Fibroblast of gingiva (primary cell): Measurements from ENCODE around the gene CA10.

ENCODE experiments used
- DNase-seq: peaks from one replicate; pipeline ENCODE4 v3.0.0-alpha.2; 2011; ENCODE audit warnings: low read depth

The CA10 gene

GRCh38 chr17:51947160-51947735, 211.3 kb downstream of the CA10 start:
- no peak for DNase-seq

DNA sequence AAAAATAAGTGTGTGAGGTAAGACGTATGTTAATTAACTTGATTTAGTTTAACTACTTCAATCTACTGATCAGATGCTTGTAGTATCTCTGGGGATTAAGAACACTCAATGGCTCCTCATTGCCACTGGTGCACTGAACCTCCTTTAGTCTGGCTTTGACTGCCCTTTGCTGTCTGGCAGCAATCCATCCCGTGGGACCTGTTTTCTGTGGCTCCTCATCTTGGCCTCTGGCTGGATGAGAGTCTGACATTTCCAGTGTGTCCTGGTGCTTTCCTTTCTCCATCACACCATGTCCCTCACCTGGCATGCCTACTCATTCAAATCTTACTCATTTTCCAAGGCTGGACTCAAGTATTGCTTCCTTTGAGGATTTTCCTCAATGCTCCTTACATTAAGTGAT, 212.2 kb downstream of the CA10 start:
- no peak for DNase-seq

- DNase-seq: no peak
Measured at GRCh38 chr17:51941272-51941671, 217.2 kb downstream of the CA10 start.

- DNase-seq: no peak
Measured at GRCh38 chr17:51937264-51937663, 221.2 kb downstream of the CA10 start.

DNA sequence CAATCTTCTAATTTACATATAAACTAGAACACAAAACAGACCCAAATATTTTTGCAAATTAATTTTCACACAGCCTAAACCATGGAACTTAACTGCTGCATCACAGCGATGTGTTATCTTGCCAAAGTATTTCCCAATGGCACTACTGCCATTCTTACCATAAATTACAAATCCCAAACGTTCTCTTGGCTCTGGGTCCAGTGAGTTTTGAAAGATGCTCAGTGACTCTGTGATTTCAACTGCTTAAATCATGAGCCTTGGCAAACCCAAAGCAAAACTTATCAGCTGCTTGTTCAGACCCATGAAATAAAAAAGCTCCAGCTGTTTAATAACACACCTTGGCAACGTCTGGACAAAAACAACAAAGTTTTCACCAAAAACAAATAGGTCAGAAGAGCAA, 223.0 kb downstream of the CA10 start:
- DNase-seq: no peak

DNA sequence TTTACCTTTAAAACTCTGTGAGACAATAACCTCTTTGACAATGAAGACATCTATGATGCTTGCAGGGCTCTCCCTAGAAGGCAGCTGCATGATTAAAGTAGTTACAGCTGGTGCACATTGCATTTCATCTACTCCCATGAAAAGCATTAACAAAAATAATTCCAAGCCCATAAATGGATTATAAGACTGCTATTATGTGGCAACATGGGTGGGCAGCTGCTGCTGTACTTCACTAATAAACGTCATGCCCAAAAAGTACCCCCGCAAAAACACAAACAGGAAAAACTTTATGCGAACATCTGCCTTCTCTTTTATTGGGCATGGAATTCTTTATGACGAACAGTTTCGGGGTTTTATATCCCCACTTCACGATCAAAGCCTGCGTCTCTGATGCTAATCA, 224.9 kb downstream of the CA10 start:
- DNase-seq: no peak

GRCh38 chr17:51926448-51926847, 232.1 kb downstream of the CA10 start:
- DNase-seq: no peak

DNA sequence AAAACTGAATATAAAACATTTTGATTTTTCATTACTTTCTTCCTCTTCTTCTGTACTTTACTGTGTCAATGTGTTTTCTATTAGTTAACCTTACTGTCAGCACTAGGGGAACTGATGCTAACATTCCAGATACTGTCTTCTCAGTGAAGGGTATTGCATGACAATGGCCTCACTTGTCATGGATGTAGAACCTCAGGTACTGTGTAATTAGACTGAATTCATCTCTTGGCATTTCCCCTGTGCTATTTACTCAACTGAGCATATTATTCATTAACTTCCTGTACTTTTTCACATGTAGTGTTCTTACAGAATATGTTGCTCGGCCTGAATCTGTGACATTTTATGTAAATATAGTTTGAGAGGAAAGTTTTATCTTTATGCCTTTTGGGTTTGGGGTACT, 237.0 kb downstream of the CA10 start:
- DNase-seq: no peak

- no peak for DNase-seq
Measured at GRCh38 chr17:51914577-51914976, 243.9 kb downstream of the CA10 start.

GRCh38 chr17:51913491-51914205, 244.9 kb downstream of the CA10 start:
- no peak for DNase-seq

DNA sequence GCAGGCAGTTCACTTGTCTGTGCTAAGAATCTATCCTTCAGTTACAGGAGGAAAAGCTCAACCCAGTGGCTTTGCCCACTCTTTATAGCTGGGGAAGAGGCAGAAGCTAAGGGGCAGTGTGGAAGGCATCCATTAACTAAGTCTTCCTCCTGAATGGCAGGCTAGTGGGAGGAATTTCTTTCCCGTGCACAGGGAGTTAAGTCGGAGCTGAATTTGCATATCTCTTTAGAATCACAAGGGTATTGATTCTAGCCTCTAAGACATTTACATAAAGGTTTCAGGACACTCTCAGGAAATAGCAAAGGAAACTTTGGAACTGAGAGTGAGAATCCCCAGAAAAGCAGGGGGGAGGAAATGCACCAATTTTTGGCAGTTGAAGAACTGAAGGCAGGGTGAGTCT, 245.6 kb downstream of the CA10 start:
- DNase-seq: no peak

GRCh38 chr17:51911237-51911636, 247.3 kb downstream of the CA10 start:
- no peak for DNase-seq

GRCh38 chr17:51909971-51910370, 248.5 kb downstream of the CA10 start:
- DNase-seq: no peak

DNA sequence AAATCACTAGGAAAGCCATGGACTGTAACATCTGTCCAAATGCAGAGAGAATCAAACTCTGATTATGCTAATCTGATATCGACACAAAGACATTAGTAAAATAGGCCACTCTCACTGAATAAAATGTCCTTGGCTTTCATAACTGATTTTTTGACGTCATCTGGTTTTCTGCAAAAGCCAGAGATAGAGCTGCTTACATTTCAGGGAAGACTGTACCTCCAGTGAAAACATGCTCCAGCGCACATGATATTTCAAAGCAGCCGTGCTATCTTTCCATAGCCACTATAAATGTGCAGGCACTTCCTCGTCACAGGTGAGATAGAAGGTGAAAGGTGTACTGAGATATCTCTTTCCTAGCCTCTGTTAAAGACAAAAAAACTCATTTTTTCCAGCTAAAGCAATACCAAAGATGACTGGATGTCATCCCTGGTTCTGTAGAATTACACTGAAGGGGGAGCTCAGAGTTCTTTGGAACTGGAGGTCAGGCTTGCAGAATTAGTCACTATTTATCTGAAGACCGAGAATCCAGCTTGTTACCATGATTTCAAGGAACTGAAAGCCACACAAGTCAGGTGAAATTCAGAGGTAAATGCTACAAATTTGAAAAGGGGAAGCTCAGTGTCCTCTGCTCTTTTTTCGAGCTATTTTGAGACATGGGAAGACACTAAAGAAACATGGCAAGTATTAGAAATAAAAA, 249.5 kb downstream of the CA10 start:
- no peak for DNase-seq

DNA sequence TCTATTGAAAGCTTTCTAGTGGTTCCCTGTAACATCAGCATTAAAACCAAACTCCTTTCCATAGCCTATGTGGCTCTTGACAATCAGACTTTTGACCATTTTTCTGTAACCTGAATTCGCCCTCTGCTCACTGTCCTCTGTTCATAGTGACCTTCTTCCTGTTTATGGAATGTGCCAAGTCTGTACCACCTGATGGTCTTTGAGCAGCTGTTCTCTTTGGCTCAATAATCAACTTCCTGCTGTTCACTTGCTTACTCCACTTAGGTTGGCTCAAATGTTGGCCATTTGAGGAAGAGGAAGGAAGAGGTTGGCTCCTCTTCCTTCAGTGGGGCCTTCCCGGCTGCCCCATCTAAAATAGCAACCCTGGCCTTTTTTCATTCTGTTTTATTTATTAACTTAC, 251.5 kb downstream of the CA10 start:
- no peak for DNase-seq

DNA sequence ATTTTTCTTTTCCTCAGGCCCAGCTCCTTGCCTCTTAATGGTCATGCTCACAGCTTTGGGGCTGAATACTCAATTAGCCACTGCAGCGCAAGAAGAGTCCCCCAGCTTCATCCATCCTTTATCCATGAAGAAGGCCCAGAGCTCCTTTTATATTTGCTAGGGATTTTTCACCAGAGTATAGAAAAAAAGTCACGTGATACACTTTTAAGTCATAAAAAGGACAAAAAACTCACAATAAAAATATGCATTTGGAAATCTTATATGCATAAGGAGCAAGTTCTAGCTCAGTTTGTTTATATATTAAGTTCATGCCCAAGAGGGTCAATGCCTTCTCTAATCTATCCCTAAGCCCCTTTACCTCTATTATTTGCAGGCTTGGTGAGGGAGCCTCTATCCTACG, 254.1 kb downstream of the CA10 start:
- no peak for DNase-seq

- DNase-seq: no peak
Measured at GRCh38 chr17:51901242-51901641, 257.3 kb downstream of the CA10 start.

DNA sequence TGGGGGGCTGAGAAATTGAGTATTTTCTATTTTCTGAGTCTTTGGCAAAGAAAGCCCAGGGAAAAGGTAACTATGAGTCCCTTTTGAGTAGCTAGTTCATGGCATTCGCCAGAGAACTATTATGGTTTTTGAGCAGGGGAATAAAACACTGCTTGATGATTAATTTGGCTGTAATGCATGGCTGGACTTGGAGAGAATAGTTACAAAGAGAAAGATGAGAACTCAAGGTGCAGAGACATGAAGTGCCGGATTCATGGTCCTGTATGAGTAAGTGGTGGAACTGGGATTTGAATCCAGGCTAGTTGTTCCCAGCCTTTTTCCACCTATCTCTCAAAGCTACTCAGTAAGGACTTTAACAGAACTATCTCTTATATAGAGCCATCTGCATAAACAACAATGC, 266.6 kb downstream of the CA10 start:
- DNase-seq: no peak

DNA sequence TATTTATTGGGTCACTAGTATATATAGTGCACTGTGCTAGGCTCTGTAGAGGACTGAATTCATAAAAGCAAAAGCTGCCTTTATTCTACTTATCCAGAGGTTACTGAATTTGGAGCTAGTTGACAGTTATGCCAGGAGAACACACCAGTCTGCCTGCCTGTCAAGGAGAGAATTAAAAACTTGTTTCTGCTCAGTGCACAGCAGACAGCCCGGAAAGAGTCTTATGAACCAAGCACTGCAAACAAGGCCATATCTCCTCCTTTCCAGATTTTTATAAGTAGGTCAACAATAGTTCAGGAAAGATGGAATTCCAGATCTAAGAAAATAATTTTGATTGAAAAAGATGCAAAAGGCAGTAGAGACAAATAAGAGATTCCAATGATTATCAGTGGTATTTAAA, 267.8 kb downstream of the CA10 start:
- DNase-seq: no peak

GRCh38 chr17:51888816-51889215, 269.7 kb downstream of the CA10 start:
- DNase-seq: no peak

DNA sequence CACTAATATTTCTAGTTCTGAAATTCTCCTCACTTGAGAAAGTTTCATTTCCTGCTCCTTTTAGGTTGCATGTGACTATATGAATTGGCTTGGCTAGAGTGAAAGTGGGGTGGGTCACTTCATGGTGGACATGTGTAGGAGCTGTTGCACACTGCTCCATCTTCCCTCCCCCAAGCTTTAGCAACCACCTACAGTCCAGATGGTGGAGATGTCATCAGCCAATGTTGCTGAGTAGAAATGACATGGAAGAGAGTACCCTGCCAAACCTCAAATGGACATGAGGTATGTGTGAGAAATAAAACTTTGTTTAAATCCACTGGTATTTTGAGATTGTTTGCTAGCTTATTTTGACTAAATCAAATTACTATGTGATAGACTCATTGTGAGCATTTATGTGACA, 281.5 kb downstream of the CA10 start:
- no peak for DNase-seq

DNA sequence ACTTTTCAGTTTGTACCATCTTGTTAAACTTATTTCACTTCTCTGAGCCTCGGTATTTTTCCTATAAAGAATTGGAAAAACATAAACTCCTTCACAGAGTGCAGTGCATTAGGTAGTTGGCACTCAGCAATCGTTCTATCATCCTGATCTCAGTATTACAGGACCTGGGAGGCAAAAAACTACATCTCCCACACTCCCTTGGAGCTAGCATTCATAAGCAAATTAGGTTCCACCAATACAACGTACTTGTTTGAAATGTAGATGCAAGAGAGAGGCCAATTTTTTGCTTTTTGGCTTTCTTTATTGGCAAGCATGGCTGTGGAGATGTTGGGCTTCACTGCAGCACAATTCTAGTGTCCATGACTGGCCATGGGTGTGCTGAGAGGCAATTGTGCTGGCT, 285.2 kb downstream of the CA10 start:
- no peak for DNase-seq

- DNase-seq: no peak
Measured at GRCh38 chr17:51869387-51869786, 289.1 kb downstream of the CA10 start.
